GM18909 (cell line): Measurements from ENCODE around the gene RSPH6A.

ENCODE experiments used
- ATAC-seq: cut with Tn5 transposase; IDR thresholded peaks from one replicate; pipeline ENCODE4 v1.9.1; 2021; ENCODE audit warnings: mild to moderate bottlenecking; ENCODE audit not compliant: unreplicated experiment, poor library complexity

Gene RSPH6A

GRCh38 chr19:45782162-45782691 is 32.9 kb downstream of the RSPH6A start, which contains the start of gene DMPK:
Gene DMPK, minus strand, starts transcription at chr19:45782490. Its CDS starts 138 bp downstream, at chr19:45782352.
- ATAC-seq: no peak

DNA sequence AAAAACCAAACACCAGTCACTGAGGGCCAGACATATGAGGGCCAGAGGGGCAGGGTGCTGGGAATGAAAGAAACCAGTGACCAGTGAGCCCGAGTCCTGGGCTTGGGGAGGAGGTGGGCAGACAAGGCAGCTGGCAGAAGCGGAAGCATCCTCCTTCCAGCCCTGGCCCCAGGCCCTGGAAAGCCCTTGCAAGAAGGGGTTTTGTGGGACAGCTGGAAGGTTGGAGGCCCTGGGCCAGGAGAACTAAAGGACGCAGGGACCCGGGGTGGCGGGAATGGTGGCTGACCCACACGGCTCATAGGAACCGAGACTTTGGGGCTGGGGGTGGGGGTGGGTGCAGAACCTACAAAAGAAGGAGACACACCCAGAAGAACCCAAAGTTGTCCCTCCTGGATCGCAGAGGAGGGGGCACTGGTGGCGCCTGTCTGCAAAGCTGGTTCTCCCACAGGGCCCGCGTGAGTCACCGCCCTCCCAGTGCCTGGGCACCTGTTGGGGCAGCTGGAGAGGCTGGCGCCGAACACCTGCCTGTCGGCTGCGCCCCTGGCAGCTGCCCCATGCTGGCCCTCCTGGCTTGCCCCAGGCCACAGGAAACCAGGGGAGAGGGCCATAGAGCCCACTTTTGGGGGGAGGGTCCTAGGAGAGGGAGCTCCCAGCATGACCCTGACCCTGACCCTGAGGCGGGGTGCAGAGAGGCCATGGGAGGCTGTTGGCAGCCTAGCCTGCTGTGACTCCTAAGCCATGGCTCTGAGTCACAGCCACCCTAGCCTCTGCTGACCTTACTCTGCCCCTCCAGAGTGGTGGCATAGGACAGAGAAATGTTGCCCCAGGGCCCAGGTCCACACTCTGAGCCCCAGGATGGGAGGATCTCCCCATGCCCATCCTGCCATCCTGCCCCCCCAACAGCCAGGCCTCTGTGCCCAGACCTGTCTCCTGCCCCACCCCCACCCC is 33.6 kb downstream of the RSPH6A start:
- no peak for ATAC-seq

GRCh38 chr19:45780448-45781213 is 34.5 kb downstream of the RSPH6A start:
- no peak for ATAC-seq

DNA sequence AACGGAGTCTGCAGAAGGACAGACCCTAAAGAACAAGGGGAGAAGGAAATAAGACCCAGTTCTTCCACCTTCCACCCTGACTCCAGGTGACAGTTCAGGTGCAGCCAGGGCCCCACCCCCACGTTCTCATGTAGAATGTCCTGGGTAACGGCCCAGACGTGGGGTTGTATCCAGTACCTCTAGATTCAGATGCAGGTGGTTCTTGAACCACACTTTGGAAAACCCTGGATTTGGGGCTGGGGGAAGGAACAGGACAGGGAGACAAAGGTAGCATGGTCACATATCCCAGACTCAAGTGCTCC is 35.0 kb downstream of the RSPH6A start:
- ATAC-seq: no peak

- peak; percentile 83 for ATAC-seq
These were observed 35.6 kb downstream of the RSPH6A start for GRCh38 chr19:45779231-45780145.

GRCh38 chr19:45778010-45778661 is 37.0 kb downstream of the RSPH6A start:
- no peak for ATAC-seq

GRCh38 chr19:45777395-45777961 is 37.6 kb downstream of the RSPH6A start:
- ATAC-seq: no peak

DNA sequence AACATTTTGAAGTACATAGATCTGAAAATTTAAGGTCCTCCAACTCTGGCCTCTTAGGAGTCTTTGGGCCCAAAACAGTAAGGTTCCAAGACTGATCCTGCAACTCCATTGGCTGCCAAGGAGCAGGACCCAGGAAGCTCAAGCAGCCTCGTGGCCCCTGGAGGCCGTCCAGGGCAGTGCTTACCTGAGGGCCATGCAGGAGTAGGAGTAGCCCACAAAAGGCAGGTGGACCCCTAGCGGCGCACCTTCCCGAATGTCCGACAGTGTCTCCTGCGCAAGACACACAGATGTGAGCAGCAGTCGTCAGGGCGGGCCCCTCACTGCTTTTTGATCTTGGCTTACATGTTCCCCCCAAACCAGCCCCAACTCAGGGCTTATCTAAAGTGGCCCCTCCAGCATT is 40.3 kb downstream of the RSPH6A start:
- ATAC-seq: no peak

GRCh38 chr19:45773384-45773783 is 41.7 kb downstream of the RSPH6A start:
- ATAC-seq: no peak

GRCh38 chr19:45772912-45773311 is 42.2 kb downstream of the RSPH6A start:
- ATAC-seq: no peak

GRCh38 chr19:45772130-45772840 is 42.8 kb downstream of the RSPH6A start:
- ATAC-seq: no peak

DNA sequence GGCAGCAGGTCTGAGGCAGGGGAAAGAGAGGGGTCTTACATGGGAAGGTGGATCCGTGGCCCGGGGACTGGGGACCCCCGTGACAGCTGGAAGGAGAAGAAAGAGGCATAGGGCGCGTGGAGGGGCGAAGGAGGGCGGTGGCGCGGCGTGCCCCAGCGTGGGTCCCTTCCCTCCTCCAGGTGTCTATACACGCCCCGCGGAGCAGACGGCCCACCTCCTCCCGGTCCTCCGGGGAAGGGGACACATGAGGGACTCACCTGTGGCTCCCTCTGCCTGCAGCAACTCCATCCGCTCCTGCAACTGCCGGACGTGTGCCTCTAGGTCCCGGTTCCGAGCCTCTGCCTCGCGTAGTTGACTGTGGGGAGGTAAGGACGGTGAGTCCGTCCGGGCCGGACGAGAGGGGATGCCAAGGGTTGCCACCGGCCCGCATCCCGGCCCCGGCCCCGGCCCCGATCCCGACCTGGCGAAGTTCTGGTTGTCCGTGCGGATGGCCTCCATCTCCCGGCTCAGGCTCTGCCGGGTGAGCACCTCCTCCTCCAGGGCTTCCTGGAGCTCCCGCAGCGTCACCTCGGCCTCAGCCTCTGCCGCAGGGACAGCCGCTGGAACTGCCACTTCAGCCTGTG is 43.7 kb downstream of the RSPH6A start:
- ATAC-seq: no peak

GRCh38 chr19:45770192-45771101 is 44.7 kb downstream of the RSPH6A start:
- ATAC-seq: peak; percentile 54

DNA sequence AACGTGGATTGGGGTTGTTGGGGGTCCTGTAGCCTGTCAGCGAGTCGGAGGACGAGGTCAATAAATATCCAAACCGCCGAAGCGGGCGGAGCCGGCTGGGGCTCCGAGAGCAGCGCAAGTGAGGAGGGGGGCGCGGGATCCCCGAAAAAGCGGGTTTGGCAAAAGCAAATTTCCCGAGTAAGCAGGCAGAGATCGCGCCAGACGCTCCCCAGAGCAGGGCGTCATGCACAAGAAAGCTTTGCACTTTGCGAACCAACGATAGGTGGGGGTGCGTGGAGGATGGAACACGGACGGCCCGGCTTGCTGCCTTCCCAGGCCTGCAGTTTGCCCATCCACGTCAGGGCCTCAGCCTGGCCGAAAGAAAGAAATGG is 45.3 kb downstream of the RSPH6A start:
- ATAC-seq: no peak

DNA sequence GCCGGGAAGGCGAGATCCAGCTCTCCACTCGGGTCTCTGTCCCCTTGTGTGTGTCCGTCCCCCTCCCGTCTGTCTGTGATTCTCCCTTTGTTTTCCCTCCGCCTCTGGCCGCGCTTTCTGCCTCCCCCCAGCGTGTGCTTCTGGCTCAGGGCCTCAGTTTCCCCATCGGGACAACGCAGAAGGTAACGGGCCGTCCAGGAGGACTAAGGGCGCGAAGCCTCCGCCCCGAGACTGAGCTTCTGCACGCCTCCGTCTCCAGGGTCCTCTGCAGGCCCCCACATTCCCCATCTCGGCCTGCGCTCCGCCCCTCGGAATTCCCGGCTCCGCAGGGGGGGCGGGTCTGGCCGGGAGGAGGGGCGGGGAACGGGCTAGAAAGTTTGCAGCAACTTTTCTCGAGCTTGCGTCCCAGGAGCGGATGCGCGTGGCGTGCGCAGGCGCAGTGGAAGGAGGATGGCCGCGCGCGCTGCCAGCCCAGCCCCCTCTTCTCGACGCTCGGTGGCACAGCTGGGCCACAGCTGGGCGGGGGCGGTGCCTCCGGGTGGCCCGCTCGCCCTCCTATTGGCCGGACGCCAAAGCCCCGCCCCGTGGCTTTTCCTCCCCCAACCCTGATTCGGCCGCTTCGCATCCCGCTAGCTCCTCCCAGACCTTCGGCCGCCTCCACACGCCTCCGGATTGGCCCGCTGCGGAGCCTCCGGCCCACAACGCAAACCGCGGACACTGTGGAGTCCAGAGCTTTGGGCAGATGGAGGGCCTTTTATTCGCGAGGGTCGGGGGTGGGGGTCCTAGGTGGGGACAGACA is 45.9 kb downstream of the RSPH6A start, which contains the start of gene SIX5:
SIX5 (minus strand) TSS at position 269 of the 799 bp plus-strand sequence. CDS start 408 bp downstream, outside the sequence.
- ATAC-seq: peak; percentile 61

GRCh38 chr19:45768655-45768983 is 46.5 kb downstream of the RSPH6A start:
- no peak for ATAC-seq
